Uterus (tissue), 2 donors: ENCODE measurements around the gene UBTF.

Experiments
- CTCF ChIP-seq, 4 experiments: fragments of 200-600 bp in 2 of 4; fragments of 450-650 bp in 2 of 4; sonication (generic) in 2 of 4; IDR thresholded peaks; one replicate each; pipeline ENCODE4 v1.5.1; 2016 to 2019; ENCODE audit warnings: antibody characterized with exemption in 4 of 4, mild to moderate bottlenecking in 2 of 4, moderate library complexity in 1 of 4
- POLR2A ChIP-seq, 2 donors: fragments of 450-650 bp; IDR thresholded peaks; one replicate each; pipeline ENCODE4 v1.6.1; 2016; ENCODE audit warnings: antibody characterized with exemption in 2 of 2, mild to moderate bottlenecking in 1 of 2, moderate library complexity in 1 of 2

GRCh38 chr17:44187131-44187899 lies 32.2 kb downstream of the UBTF start:
- TF ChIP-seq POLR2A (IDR thresholded peaks at IDR 0.05) (no peak), CTCF (IDR thresholded peaks at IDR 0.05) (no peak)
